C1 segment of cervical spinal cord (tissue), 14 donors: ENCODE results near the gene SSTR1.

Experiments
- DNase-seq, 14 donors: peaks; one replicate each; lab custom pipeline; 2025; lab: John Stamatoyannopoulos, UW

Gene SSTR1

DNA sequence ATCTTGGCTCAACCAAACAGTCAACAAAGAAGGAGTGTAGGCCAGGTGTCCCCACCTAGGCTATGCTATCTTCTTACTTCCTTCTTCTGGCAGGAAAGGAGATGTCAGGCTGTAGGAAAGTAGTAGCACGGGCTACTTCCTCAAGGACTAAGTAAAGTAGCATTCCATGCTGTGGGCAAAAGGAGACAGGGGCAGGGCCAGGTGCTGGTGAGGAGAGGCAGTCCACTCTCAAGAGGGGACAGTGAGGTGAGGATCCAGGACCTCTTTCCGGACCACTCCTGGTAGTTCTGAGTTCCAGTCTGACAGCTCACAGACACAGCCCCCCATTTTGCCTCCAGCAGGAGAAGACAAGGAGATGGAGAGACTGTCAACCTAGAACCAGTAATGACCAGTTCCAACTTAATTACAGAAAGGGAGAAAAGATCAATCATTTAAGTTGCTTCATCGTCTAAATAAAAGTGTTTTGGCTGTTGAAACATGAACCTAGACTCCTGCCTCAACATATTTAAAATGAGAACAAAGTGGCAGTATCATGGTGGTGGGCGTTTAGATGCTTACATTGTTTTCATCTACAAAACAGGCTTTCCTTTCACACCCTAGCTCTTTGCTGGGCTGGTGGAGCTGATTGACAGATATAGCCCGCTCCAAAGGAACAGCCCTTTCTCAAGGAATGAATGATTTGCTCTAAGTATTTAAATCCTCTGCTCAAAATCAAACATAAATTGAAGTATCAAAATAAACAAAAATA is 5.1 kb upstream of the SSTR1 start:
- DNase-seq: no peak

GRCh38 chr14:38203929-38204718 is 3.6 kb upstream of the SSTR1 start:
- no peak for DNase-seq

DNA sequence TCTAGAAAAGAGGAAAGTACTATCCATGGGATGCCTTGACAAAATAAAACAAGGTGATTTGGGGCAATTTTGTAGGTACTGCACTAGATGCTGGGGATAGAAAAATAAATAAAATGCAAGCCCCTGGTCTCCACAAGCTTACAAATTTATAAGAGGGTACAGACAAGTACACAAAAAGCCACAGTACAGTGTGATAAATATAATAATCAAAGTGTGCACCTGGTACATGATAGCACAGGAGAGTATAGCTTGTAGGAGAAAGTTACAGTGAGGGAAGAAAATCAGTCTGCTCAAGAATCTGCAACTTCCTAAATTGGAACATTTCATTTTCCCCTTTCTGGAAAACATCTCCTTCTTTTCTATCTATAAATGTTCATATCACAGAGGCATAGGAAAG is 3.0 kb upstream of the SSTR1 start:
- no peak for DNase-seq

DNA sequence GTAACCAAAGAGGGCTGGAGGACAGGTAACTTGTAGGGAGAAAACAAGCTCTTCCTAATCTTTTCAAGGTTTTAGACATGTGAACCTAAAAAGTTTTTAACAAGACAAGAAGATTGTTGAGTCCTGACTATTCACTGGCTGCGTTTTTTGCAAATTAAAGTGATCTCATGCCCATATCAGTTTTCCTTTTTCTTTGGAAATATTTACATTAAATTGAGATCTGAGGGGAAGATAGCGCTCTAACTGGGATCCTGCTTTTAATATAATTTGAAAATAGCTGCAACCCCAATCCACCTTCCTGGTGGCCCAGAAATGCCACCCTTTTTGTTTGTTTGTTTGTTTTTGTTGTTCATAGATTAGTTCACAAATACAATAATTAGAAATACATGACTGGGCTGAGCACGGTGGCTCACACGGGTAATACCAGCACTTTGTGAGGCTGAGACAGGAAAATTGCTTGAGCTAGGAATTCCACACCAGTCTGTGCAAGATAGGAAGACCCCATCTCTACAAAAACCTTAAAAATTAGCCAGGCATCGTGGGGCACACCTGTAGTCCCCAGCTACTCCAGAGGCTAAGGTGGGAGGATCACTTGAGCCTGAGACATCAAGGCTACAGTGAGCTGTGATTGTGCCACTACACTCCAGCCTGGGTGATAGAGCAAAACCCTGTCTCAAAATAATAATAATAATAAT is 2.4 kb upstream of the SSTR1 start:
- no peak for DNase-seq

- DNase-seq: no peak
Observed at GRCh38 chr14:38205949-38206665, 1.6 kb upstream of the SSTR1 start.

DNA sequence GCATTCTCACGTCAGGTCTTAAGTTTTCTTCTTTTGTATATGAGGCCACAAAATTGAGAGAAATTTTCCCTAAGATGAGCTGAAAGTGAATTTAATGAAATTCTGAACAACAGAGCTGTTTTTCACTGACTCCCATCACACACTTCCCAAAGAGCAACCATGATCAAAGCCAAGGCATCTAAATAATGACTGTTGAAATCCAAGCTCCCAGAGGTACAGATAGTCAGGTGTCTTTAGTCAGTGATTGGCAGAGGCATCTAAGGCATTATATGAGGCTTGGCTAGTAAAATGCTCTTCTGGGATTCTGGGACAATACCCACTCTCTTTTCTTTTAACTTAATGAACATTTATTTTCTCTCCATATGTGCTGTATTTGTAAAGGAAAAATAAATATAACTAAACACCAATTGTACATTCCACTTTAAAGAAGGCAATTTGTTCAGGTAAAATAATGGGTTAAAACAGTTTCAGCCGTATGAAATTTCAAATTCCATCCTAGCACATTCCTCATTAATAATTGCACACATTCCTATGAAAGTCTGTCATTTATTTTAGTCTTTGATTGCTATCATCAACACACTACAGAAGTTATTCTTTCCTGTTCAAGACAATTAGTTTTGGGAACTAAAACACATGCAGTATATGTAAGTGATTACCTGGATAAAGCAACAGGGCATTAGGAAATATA is 871 bp upstream of the SSTR1 start:
- no peak for DNase-seq

- DNase-seq: no peak
Observed at GRCh38 chr14:38207377-38207735, 348 bp upstream of the SSTR1 start.

DNA sequence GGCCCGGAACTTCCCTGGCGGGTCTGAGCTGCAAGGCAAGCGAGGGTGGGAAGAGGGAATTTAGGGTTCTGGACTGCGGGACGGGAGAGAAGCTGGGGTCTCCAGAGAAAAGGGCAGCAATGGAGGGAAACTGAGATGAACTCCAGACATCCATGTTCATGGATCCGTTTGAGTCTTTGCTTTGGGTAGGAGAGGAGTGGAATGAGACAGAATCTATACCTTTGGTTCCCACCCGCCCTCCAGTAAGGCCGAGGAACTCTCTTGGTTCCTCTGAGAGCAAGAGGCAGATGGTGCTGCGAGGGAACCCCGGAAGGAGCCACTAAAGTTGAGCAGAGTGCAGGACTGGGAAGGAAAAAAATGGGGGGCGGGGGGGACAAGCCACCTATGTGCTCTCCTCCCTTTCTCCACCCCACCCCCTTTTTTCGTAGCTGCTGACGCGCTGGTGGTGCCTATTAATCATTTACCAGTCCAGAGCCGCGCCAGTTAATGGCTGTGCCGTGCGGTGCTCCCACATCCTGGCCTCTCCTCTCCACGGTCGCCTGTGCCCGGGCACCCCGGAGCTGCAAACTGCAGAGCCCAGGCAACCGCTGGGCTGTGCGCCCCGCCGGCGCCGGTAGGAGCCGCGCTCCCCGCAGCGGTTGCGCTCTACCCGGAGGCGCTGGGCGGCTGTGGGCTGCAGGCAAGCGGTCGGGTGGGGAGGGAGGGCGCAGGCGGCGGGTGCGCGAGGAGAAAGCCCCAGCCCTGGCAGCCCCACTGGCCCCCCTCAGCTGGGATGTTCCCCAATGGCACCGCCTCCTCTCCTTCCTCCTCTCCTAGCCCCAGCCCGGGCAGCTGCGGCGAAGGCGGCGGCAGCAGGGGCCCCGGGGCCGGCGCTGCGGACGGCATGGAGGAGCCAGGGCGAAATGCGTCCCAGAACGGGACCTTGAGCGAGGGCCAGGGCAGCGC is 1.2 kb downstream of the SSTR1 start:
- DNase-seq: no peak

- no peak for DNase-seq
Observed at GRCh38 chr14:38209572-38210557, 2.2 kb downstream of the SSTR1 start.

DNA sequence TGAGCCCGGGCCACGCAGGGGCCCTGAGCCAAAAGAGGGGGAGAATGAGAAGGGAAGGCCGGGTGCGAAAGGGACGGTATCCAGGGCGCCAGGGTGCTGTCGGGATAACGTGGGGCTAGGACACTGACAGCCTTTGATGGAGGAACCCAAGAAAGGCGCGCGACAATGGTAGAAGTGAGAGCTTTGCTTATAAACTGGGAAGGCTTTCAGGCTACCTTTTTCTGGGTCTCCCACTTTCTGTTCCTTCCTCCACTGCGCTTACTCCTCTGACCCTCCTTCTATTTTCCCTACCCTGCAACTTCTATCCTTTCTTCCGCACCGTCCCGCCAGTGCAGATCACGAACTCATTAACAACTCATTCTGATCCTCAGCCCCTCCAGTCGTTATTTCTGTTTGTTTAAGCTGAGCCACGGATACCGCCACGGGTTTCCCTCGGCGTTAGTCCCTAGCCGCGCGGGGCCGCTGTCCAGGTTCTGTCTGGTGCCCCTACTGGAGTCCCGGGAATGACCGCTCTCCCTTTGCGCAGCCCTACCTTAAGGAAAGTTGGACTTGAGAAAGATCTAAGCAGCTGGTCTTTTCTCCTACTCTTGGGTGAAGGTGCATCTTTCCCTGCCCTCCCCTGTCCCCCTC is 3.0 kb downstream of the SSTR1 start:
- DNase-seq: no peak

GRCh38 chr14:38211255-38211735 is 3.6 kb downstream of the SSTR1 start:
- no peak for DNase-seq

DNA sequence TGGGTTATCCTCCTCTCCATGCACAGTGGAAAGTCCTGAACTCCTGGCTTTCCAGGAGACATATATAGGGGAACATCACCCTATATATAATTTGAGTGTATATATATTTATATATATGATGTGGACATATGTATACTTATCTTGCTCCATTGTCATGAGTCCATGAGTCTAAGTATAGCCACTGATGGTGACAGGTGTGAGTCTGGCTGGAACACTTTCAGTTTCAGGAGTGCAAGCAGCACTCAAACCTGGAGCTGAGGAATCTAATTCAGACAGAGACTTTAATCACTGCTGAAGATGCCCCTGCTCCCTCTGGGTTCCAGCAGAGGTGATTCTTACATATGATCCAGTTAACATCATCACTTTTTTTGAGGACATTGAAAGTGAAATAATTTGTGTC is 4.4 kb downstream of the SSTR1 start:
- no peak for DNase-seq

GRCh38 chr14:38213001-38213400 is 5.3 kb downstream of the SSTR1 start:
- DNase-seq: no peak

- no peak for DNase-seq
Observed at GRCh38 chr14:38217553-38217952, 9.8 kb downstream of the SSTR1 start.

GRCh38 chr14:38221077-38221476 is 13.4 kb downstream of the SSTR1 start:
- no peak for DNase-seq

- no peak for DNase-seq
Observed at GRCh38 chr14:38224338-38224737, 16.6 kb downstream of the SSTR1 start.

DNA sequence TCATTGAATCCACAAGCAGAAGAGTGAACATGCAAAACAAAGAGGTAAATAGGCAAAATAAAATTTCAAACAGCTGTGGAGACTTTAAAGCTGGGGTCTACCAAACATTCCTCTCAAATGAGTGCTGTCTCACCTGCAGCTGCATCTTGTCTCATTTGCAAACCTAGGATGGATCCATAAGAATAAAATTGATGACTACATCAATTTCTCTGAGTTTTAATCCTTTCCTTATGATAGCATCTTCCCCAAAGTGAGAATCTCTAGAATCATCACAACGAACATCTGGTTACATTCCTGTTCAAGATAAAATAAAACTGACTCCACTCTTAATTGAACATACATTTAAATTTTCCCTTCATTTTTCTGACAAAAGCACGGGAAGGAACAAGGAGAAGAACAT is 18.2 kb downstream of the SSTR1 start:
- no peak for DNase-seq

- DNase-seq: no peak
Observed at GRCh38 chr14:38226366-38226765, 18.7 kb downstream of the SSTR1 start.
